Lower leg skin (tissue), 4 donors: ENCODE results near the gene CNNM4. TPM values are rescaled to one million over a fixed set of nuclear protein-coding genes. Genes with fewer than 3 reads are reported as not detected.

ENCODE experiments used
- DNase-seq, 2 donors: peaks; one replicate each; pipeline ENCODE4 v3.0.0-alpha.2; 2019; ENCODE audit warnings: low spot score in 2 of 2
- H3K4me3 ChIP-seq: fragments of 200-600 bp; sonication (generic); 2 replicates; pipeline ENCODE4 v1.5.1; 2017; ENCODE audit warnings: mild to moderate bottlenecking, low read depth; ENCODE audit not compliant: poor library complexity, severe bottlenecking
- CTCF ChIP-seq, 3 donors: fragments of 450-650 bp; IDR thresholded peaks; one replicate each; pipeline ENCODE4 v1.5.1; 2016; ENCODE audit warnings: antibody characterized with exemption in 3 of 3, mild to moderate bottlenecking in 3 of 3, moderate library complexity in 2 of 3
- POLR2A ChIP-seq, 2 donors: fragments of 450-650 bp; IDR thresholded peaks; one replicate each; pipeline ENCODE4 v1.6.1; 2016 to 2017; ENCODE audit warnings: antibody characterized with exemption in 2 of 2, mild to moderate bottlenecking in 1 of 2, moderate library complexity in 1 of 2
- WGBS, 2 donors: methylation state at CpG; one replicate each; pipeline ENCODE4 v1.1.5; 2018; 5-methylcytosine and 5-hydroxymethylcytosine counted together
- intact Hi-C: fragments of 100-400 bp; cut with DNase I; formaldehyde crosslinking; loops from one replicate; pipeline ENCODE4 v1.15.0; 2023; ENCODE audit warnings: low total_unique reads
- total RNA-seq, 4 donors: library from RNA; depleted of rRNA; stranded (reverse); fragments of >200 nt; gene quantifications; one replicate each; pipeline ENCODE4 v1.1.0, GENCODE V29; 2016

The CNNM4 gene
- total RNA-seq, 4 donors from 2014 or later, result 17.4 to 29.1 (median 22.2) TPM

GRCh38 chr2:96822786-96823185 lies 62.1 kb downstream of the CNNM4 start:
- 74 to 82% methylated on average over 4 of the region's 4 CpGs for whole genome bisulfite sequencing, 2 donors
- no peak for TF ChIP-seq POLR2A (IDR thresholded peaks at IDR 0.05)
- TF ChIP-seq CTCF (IDR thresholded peaks at IDR 0.05), result no peak
- intact Hi-C loops, result no loop called here
- DNase-seq, result no peak
- no peak overlapping the region for H3K4me3 ChIP-seq

GRCh38 chr2:96823198-96823597 lies 62.5 kb downstream of the CNNM4 start:
- WGBS, 2 donors, result 69 to 81% methylated on average over 11 of the region's 11 CpGs
- no peak for TF ChIP-seq POLR2A (IDR thresholded peaks at IDR 0.05)
- no peak for TF ChIP-seq CTCF (IDR thresholded peaks at IDR 0.05)
- no peak for DNase-seq
- intact Hi-C loops, result no loop called here
- no peak overlapping the region for H3K4me3 ChIP-seq

- 72 to 81% methylated on average over 6 of the region's 6 CpGs for WGBS, 2 donors
- no peak for DNase-seq
- intact Hi-C loops, result no loop called here
- TF ChIP-seq CTCF (IDR thresholded peaks at IDR 0.05), result no peak
- no peak for TF ChIP-seq POLR2A (IDR thresholded peaks at IDR 0.05)
- no peak overlapping the region for H3K4me3 ChIP-seq
Observed at GRCh38 chr2:96824079-96824870, 63.6 kb downstream of the CNNM4 start.

- intact Hi-C loops, result no loop called here
- 92 to 93% methylated on average over 13 to 14 of the region's 14 CpGs for WGBS, 2 donors
- DNase-seq, result no peak
- TF ChIP-seq POLR2A (IDR thresholded peaks at IDR 0.05), result no peak
- no peak for TF ChIP-seq CTCF (IDR thresholded peaks at IDR 0.05)
- H3K4me3 ChIP-seq, result no peak overlapping the region
Observed at GRCh38 chr2:96825057-96825456, 64.4 kb downstream of the CNNM4 start.

- intact Hi-C loops, result no loop called here
- no peak overlapping the region for H3K4me3 ChIP-seq
- TF ChIP-seq CTCF (IDR thresholded peaks at IDR 0.05), result no peak
- TF ChIP-seq POLR2A (IDR thresholded peaks at IDR 0.05), result no peak
- no peak for DNase-seq
- WGBS, 2 donors, result 92 to 93% methylated on average over 20 to 22 of the region's 22 CpGs
Observed at GRCh38 chr2:96826546-96827278, 66.0 kb downstream of the CNNM4 start.
